Left colon (tissue), 2 donors: Measurements from ENCODE around the gene RASGRP3. TPM values are rescaled to one million over a fixed set of nuclear protein-coding genes. Genes with fewer than 3 reads are reported as not detected.

Experiments used
- ATAC-seq: fragments of 200-7000 bp; cut with Tn5 transposase; one replicate; pipeline ENCODE4 v1.9.1; 2020; ENCODE audit warnings: mild to moderate bottlenecking, moderate library complexity
- DNase-seq, 2 donors: peaks; one replicate each; pipeline ENCODE4 v3.0.0-alpha.2; 2020
- intact Hi-C, 2 donors: fragments of 100-400 bp; cut with DNase I in 1 of 2; cut with micrococcal nuclease in 1 of 2; formaldehyde crosslinking; loops; one replicate each; pipeline versions ENCODE4 v1.11.2 to v1.14.0; 2022; cut with DNase I, micrococcal nuclease
- total RNA-seq, 2 donors: library from RNA; stranded (reverse); fragmentation: NEBNext Ultra II Directional; extraction: Animal tissue kit (Norgen Biotek cat#: 25700); gene quantifications; one replicate each; pipeline ENCODE4 v1.2.1, GENCODE V29; 2021
- donor health status: DM: no; HTN: no; CAD: no.
- donor health status: DM: yes; HTN: yes; CAD: no.

The RASGRP3 gene
- total RNA-seq, 2 donors from 2014 or later: 2.8 to 5.1 TPM

DNA sequence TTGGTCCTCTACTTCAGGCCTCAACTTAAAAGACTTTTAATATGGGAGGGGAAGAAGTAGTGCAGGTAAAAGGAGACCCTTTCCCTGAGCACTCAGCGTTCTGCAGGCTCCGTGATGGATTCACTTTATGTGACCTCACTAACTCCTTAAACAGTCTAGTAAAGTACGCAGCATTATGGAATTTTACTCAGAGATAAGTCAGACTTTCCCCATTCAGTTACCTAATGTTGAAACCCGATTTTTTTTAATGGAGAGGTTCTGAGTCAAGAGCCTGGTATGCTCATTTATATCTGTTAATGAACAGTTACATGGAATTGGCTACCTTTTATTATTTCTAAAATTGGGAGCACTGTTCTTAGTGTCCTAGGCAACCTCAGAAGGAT is 34.1 kb downstream of the RASGRP3 start:
- intact Hi-C loops: no loop called here
- no peak for DNase-seq
- ATAC-seq: no peak

- DNase-seq (no peak), ATAC-seq (no peak)
- intact Hi-C loops: no loop called here
Observed at GRCh38 chr2:33511141-33511540, 34.7 kb downstream of the RASGRP3 start.

GRCh38 chr2:33512112-33512511 is 35.7 kb downstream of the RASGRP3 start:
- intact Hi-C loops: no loop called here
- DNase-seq (no peak), ATAC-seq (no peak)

GRCh38 chr2:33513480-33513879 is 37.0 kb downstream of the RASGRP3 start:
- intact Hi-C loops: no loop called here
- no peak for DNase-seq
- ATAC-seq: no peak

DNA sequence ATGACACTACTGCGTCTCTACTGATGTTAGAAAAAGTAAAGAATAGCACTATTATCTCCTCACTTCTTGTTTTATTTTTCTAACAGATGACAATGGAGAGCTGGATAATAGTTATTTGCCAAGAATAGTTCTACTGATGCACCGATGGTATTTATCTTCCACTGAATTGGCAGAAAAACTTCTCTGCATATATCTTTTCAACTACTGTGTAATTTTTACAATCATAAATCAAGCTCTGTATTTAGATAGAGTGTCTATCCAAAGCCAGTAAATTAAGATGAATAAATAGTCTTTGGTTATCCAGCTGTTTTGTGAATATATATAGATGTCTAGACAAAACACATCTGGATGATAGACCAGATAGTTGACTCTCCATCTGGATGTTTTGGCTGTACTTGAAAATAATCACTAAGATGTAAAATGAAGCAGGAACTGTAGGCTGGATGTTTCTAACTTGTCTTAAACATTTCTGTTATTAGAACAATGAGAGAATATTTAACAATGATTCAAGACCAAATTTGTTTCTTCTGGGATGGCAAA is 40.1 kb downstream of the RASGRP3 start:
- intact Hi-C loops: no loop called here
- no peak for DNase-seq
- ATAC-seq: no peak

DNA sequence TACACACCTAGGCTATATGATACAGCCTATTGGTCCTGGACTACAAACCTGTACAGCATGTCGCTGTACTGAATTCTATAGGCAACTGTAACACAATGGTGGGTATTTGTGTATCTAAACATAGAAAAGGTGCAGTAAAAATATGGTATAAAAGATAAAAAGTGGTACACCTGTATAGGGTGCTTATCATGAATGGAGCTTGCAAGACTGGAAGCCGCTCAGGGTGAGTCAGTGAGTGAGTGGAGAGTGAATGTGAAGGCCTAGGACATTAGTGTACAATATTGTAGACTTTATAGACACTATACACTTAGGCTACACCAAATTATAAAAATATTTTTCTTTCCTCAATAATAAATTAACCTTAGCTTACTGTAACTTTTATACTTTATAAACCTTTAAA is 41.8 kb downstream of the RASGRP3 start:
- DNase-seq (no peak), ATAC-seq (no peak)
- intact Hi-C loops: no loop called here

DNA sequence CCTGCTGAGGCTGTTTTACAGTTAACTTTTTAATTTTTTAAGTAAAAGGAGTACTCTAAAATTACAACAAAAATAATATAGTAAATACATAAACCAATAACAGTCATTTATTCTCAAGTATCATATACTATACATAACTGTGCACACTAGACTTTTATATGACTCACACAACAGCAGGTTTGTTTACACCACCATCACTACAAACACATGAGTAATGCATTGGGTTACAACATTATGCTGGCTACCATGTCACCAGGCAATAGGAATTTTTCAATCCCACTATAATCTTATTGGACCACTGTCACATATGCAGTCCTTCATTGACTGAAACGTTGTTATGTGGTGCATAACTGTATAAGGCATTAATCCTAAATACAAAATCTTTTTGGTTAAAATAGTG is 42.5 kb downstream of the RASGRP3 start:
- DNase-seq (no peak), ATAC-seq (no peak)
- intact Hi-C loops: no loop called here

DNA sequence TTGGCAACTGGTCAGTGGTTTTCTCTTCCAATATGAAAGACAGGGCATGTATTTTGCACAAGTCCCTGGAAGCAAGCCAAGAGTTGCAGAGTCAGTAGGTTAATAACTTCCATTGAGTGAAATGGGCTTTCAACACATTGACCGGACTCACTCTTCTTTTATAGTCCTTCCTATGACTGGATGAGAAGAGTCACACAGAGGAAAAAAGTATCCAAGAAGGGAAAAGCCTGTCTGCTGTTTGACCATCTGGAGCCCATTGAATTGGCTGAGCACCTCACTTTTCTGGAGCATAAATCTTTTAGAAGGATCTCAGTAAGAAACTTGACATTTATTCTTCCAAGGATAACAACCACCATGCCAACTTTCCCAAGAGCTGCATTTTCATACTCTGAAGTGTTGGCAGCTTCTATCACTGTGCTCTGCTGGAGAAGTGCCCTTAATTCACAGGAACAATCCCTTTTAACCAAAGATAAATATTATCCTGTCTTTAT is 45.4 kb downstream of the RASGRP3 start:
- DNase-seq: no peak
- intact Hi-C loops: no loop called here
- no peak for ATAC-seq

- DNase-seq: no peak
- intact Hi-C loops: no loop called here
- no peak for ATAC-seq
Observed at GRCh38 chr2:33522576-33522975, 46.1 kb downstream of the RASGRP3 start.

- no peak for DNase-seq
- no peak for ATAC-seq
- intact Hi-C loops: no loop called here
Observed at GRCh38 chr2:33525666-33526065, 49.2 kb downstream of the RASGRP3 start.

DNA sequence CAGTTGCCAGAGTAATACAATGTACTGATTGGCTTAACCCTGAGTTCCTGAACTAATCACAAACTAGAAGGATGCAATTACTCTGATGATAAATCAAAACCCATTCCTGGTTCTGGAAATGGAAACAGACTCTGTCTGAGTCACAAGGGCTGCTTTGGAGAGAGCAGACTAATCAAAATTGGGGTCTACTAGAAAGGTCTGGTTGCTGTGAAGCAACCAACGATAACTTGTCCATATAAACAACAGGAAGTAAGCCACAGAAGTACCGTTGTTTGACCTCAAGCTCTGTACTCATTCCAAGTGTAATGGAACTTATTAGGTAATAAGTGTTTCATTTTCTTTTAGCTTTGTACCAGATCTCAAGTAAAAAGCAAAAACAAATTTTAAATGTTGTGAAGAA is 49.7 kb downstream of the RASGRP3 start:
- no peak for ATAC-seq
- no peak for DNase-seq
- intact Hi-C loops: no loop called here

GRCh38 chr2:33526921-33527320 is 50.5 kb downstream of the RASGRP3 start:
- DNase-seq: no peak
- intact Hi-C loops: no loop called here
- no peak for ATAC-seq

GRCh38 chr2:33528441-33528950 is 52.0 kb downstream of the RASGRP3 start:
- DNase-seq (no peak), ATAC-seq (no peak)
- intact Hi-C loops: no loop called here

- DNase-seq (no peak), ATAC-seq (no peak)
- intact Hi-C loops: no loop called here
Observed at GRCh38 chr2:33529771-33530481, 53.5 kb downstream of the RASGRP3 start.

DNA sequence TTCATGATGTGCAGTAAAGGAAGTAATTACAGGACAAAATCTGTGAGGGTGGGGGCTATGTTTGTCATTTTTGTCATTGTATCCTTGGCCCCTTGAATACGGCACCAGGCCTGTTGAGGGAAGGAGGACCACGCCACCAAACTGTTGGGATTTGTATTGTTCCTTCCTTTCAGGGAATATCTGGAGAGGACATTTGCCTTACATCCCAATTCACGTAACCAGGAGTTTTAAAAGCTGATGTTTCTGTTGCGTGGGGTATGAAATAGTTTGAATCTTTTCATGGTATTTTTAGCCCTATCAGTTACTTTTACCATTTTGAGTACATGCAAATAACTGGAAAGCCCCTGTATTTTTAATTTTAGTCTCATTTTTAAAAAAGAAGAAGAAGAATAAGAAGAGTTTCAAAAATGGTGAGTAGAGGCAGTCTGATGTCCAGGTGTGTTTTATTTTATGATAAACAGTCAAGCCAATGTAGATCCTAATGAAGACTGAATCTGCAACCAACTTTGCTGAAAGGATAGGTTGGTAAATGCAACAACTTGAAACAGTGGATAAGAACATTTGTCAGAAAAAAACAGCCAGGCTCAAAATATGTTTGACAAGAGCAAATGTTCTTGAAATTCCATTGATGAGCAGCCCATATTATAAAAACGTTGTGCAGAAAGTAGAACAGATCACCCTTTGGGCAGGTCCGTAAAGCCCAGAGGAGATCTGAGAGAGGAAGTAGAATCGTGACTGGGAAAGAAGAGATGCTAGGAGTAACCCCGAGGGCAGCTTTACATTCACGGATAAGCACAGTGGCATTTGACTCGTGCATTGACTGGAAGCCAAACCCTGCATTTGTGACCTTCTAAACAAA is 54.5 kb downstream of the RASGRP3 start:
- no peak for ATAC-seq
- intact Hi-C loops: no loop called here
- DNase-seq: no peak

GRCh38 chr2:33531549-33532059 is 55.2 kb downstream of the RASGRP3 start:
- intact Hi-C loops: no loop called here
- no peak for ATAC-seq
- no peak for DNase-seq

GRCh38 chr2:33532146-33532545 is 55.7 kb downstream of the RASGRP3 start:
- no peak for DNase-seq
- intact Hi-C loops: no loop called here
- ATAC-seq: no peak

GRCh38 chr2:33532966-33533365 is 56.5 kb downstream of the RASGRP3 start:
- ATAC-seq (no peak), DNase-seq (no peak)
- intact Hi-C loops: no loop called here

DNA sequence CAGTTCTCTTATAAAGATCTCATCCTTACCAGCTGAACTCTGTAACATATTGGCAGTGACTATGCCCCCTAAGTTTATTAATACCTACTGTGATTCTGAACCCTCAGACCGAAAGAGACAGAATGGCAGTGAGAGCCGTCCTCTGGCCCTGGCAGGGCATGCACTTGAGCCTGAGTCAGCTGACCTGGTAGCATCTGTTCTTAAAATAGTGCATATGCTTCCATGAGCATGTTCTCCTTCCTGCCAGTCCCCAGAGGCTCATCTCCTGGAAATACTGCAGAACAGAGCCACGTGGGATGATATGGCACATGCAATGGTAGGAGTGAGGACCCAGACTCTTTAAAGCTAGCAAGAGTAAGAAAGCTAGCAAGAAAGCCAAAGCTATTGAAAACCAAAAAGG is 59.0 kb downstream of the RASGRP3 start:
- ATAC-seq (no peak), DNase-seq (no peak)
- intact Hi-C loops: no loop called here

GRCh38 chr2:33541243-33541642 is 64.8 kb downstream of the RASGRP3 start:
- DNase-seq (no peak), ATAC-seq (no peak)
- intact Hi-C loops: no loop called here
